ENCODE measurements around the gene SART3.

DNA sequence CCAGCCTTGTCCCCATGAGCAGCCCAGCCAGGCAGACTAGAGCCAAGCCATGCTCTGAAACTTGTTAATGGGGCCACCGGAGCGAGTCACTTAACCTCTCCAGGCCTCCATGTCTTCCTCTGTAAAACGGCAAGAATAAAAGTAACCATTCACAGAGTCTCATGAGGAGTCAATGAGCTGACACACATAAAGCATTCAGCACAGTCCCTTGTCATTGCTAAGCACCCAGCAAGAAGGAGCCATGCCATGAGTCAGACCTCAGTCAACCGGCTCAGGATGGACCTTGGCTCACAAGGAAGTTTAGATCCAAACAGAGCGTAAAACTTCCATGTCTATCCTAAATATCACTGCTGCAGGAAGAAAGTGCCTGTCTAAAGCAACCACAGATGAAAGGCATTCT is 35.3 kb downstream of the SART3 start:
- TF ChIP-seq, protein P1, sequence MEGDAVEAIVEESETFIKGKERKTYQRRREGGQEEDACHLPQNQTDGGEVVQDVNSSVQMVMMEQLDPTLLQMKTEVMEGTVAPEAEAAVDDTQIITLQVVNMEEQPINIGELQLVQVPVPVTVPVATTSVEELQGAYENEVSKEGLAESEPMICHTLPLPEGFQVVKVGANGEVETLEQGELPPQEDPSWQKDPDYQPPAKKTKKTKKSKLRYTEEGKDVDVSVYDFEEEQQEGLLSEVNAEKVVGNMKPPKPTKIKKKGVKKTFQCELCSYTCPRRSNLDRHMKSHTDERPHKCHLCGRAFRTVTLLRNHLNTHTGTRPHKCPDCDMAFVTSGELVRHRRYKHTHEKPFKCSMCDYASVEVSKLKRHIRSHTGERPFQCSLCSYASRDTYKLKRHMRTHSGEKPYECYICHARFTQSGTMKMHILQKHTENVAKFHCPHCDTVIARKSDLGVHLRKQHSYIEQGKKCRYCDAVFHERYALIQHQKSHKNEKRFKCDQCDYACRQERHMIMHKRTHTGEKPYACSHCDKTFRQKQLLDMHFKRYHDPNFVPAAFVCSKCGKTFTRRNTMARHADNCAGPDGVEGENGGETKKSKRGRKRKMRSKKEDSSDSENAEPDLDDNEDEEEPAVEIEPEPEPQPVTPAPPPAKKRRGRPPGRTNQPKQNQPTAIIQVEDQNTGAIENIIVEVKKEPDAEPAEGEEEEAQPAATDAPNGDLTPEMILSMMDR (IDR thresholded peaks at IDR 0.05), result no peak
- TF ChIP-seq POLR2A (IDR thresholded peaks at IDR 0.05), result no peak

All from Peyer's patch (tissue), 4 donors.